AG04450 (cell line): ENCODE data around the gene AP1AR. TPM values are rescaled to one million over a fixed set of nuclear protein-coding genes. Genes with fewer than 3 reads are reported as not detected.

ENCODE experiments used
- CTCF ChIA-PET: fragments of 300-600, 350-600 bp; formaldehyde crosslinking; extraction: SDS; loops from one replicate; lab custom pipeline; 2022; ENCODE audit warnings: antibody characterized with exemption, inconsistent platforms; lab: Charles Lee
- POLR2A ChIA-PET: fragments of 350-600 bp; formaldehyde crosslinking; extraction: SDS; loops from one replicate; lab custom pipeline; 2021; ENCODE audit warnings: antibody characterized with exemption, inconsistent platforms; lab: Yijun Ruan, JAX
- DNase-seq: peaks from one replicate; pipeline ENCODE4 v3.0.0-alpha.2; 2011; ENCODE audit warnings: low read depth, low spot score
- H3K27ac ChIP-seq: one replicate; pipeline ENCODE4 v1.5.1; 2012; ENCODE audit warnings: low read depth, low read length, control low read depth
- H3K27me3 ChIP-seq: one replicate; pipeline ENCODE4 v1.6.0; 2012; ENCODE audit warnings: low read length; ENCODE audit not compliant: control insufficient read depth, insufficient read depth
- H3K4me3 ChIP-seq: 2 replicates; pipeline ENCODE4 v1.5.1; 2011; ENCODE audit warnings: mild to moderate bottlenecking, low read depth, low read length, control low read depth
- H3K9me3 ChIP-seq: 2 replicates; pipeline ENCODE4 v1.5.1; 2012; ENCODE audit warnings: low read length; ENCODE audit not compliant: control insufficient read depth, insufficient read depth
- CTCF ChIP-seq: IDR thresholded peaks from 2 replicates; pipeline ENCODE4 v1.5.1; 2011; ENCODE audit warnings: low read depth, low read length, control low read depth, inconsistent platforms
- polyA plus RNA-seq: library from polyadenylated mRNA; depleted of rRNA; stranded (reverse); fragments of >200 nt; gene quantifications from 2 replicates; pipeline ENCODE4 v1.2.3, GENCODE V29; 2011

The AP1AR gene
- polyA plus RNA-seq, 1 experiment: 11.8 TPM

- ChIA-PET CTCF (interaction anchor here (3.7 kb wide), 1 partner anchor 8 kb away, joined by 13 read pairs; no protein-coding TSS in a partner anchor), POLR2A (no interaction called here)
- Histone ChIP-seq H3K9me3 (peaks cover 6% of the 10 kb centered on the region; the same call in 1 of the 2 replicates), H3K27ac (no peak overlapping the region), H3K4me3 (no peak overlapping the region), H3K27me3 (no peaks in the 10 kb centered on the region)
- TF ChIP-seq CTCF: no peak
- DNase-seq: no peak
These were observed 9.2 kb upstream of the AP1AR start for GRCh38 chr4:112222219-112222955.

GRCh38 chr4:112225157-112225556, 6.4 kb upstream of the AP1AR start:
- CTCF ChIA-PET: interaction anchor here (1.7 to 3.7 kb wide), 3 partner anchors 8 to 125 kb away, joined by 5 to 13 read pairs (median 6); no protein-coding TSS in a partner anchor
- no peak overlapping the region for H3K4me3 ChIP-seq
- no peak for TF ChIP-seq CTCF
- H3K27ac ChIP-seq: no peak overlapping the region
- H3K9me3 ChIP-seq: peaks cover 6% of the 10 kb centered on the region; the same call in 1 of the 2 replicates
- no peaks in the 10 kb centered on the region for H3K27me3 ChIP-seq
- no peak for DNase-seq
- POLR2A ChIA-PET: no interaction called here

GRCh38 chr4:112230879-112231778, 458 bp upstream of the AP1AR start:
- TF ChIP-seq CTCF: no peak
- peak overlapping the region; percentile 94 for H3K27ac ChIP-seq
- peak; percentile 88 for DNase-seq
- H3K27me3 ChIP-seq: no peaks in the 10 kb centered on the region
- peaks cover 3% of the 10 kb centered on the region; the same call in 1 of the 2 replicates for H3K9me3 ChIP-seq
- POLR2A ChIA-PET: interaction anchor here (0.8 kb wide), 1 partner anchor 17 kb away, joined by 4 read pairs; no protein-coding TSS in a partner anchor
- CTCF ChIA-PET: interaction anchor here (1.5 kb wide), 1 partner anchor 17 kb away, joined by 10 read pairs; no protein-coding TSS in a partner anchor
- peak overlapping the region; percentile 87 for H3K4me3 ChIP-seq

GRCh38 chr4:112234952-112235609, 3.5 kb downstream of the AP1AR start:
- ChIA-PET POLR2A (no interaction called here), CTCF (interaction anchor here (0.7 to 7.3 kb wide), 17 partner anchors 8 to 142 kb away, joined by 3 to 166 read pairs (median 4); no protein-coding TSS in a partner anchor)
- TF ChIP-seq CTCF: peak; percentile 84
- peaks cover 3% of the 10 kb centered on the region; the same call in 1 of the 2 replicates for H3K9me3 ChIP-seq
- H3K27me3 ChIP-seq: no peaks in the 10 kb centered on the region
- no peak overlapping the region for H3K27ac ChIP-seq
- DNase-seq: peak; percentile 74
- H3K4me3 ChIP-seq: no peak overlapping the region
